Measurements from ENCODE around the gene ARHGAP10. TPM values are rescaled to one million over a fixed set of nuclear protein-coding genes. Genes with fewer than 3 reads are reported as not detected.

Gene ARHGAP10
- total RNA-seq, 6 experiments from 2014 or later = 5.5 to 13.3 (median 10.4) TPM

DNA sequence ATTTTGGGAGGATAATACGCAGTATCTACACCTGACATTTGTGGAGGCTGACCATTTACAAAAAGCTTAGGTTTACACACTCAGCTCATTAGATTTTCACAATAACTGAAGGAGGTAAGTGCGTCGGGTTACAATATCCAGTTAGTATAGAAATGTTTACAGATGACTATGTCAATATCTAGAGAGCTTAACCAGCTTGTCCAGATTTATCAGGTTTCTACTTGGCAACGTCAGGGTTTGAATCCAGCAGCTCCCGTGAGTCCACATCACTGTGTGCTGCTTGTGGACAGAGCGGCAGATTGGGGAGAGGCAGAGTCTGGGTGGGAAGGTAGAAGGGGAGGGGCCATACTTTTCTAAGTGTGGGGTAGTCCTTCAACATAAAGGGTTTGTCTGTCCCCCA lies 28.3 kb downstream of the ARHGAP10 start:
- peak in 1 of 4 donors; percentile 22 for ATAC-seq

DNA sequence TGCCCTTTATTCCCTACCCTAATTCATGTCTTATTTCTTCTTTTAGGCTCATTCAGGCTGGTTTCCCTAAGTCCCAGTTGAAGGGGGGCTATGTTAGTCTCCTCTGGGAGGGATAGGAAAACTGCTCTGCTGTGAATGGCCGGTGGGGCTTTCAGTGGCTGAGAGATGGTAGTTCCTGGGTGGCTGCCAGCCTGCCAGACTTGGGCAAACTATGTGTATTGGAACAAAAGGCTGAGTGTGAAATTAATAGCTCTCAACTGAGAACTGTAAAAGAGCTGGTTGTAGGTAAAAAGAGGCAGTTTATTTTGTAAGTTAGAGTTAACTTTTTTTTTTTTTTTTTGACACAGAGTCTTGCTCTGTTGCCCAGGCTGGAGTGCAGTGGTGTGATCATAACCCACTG lies 28.8 kb downstream of the ARHGAP10 start:
- no peak for DNase-seq
- TF ChIP-seq POLR2A (IDR thresholded peaks at IDR 0.05) = no peak
- TF ChIP-seq, protein P1, sequence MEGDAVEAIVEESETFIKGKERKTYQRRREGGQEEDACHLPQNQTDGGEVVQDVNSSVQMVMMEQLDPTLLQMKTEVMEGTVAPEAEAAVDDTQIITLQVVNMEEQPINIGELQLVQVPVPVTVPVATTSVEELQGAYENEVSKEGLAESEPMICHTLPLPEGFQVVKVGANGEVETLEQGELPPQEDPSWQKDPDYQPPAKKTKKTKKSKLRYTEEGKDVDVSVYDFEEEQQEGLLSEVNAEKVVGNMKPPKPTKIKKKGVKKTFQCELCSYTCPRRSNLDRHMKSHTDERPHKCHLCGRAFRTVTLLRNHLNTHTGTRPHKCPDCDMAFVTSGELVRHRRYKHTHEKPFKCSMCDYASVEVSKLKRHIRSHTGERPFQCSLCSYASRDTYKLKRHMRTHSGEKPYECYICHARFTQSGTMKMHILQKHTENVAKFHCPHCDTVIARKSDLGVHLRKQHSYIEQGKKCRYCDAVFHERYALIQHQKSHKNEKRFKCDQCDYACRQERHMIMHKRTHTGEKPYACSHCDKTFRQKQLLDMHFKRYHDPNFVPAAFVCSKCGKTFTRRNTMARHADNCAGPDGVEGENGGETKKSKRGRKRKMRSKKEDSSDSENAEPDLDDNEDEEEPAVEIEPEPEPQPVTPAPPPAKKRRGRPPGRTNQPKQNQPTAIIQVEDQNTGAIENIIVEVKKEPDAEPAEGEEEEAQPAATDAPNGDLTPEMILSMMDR (IDR thresholded peaks at IDR 0.05) = no peak
- Histone ChIP-seq H3K9me3 (no peaks in the 10 kb centered on the region), H3K4me3 (no peak overlapping the region), H3K27ac (no peak overlapping the region), H3K4me1 (no peaks in the 10 kb centered on the region), H3K36me3 (no peaks in the 10 kb centered on the region), H3K27me3 (no peaks in the 10 kb centered on the region)
- WGBS (ENCODE audit: insufficient coverage, low coverage, low lambda C conversion rate, missing lambda C conversion rate) = 67% methylated on average over 1 of the region's 1 CpG
- no peak for ATAC-seq
- intact Hi-C loops (cut with DNase I) = no loop called here

More for the DNA sequence above, 28.3 kb downstream of the ARHGAP10 start:
- H3K4me1 ChIP-seq = no peaks in the 10 kb centered on the region
- intact Hi-C loops (cut with DNase I) = no loop called here
- WGBS (ENCODE audit: insufficient coverage, low coverage, low lambda C conversion rate, missing lambda C conversion rate) = 55% methylated on average over 6 of the region's 6 CpGs
- DNase-seq = no peak
- no peak for TF ChIP-seq POLR2A (IDR thresholded peaks at IDR 0.05)
- TF ChIP-seq, protein P1 (IDR thresholded peaks at IDR 0.05) = no peak
- H3K27ac ChIP-seq = no peak overlapping the region
- H3K36me3 ChIP-seq = no peaks in the 10 kb centered on the region
- H3K27me3 ChIP-seq = no peaks in the 10 kb centered on the region
- no peaks in the 10 kb centered on the region for H3K9me3 ChIP-seq
- H3K4me3 ChIP-seq = no peak overlapping the region

DNA sequence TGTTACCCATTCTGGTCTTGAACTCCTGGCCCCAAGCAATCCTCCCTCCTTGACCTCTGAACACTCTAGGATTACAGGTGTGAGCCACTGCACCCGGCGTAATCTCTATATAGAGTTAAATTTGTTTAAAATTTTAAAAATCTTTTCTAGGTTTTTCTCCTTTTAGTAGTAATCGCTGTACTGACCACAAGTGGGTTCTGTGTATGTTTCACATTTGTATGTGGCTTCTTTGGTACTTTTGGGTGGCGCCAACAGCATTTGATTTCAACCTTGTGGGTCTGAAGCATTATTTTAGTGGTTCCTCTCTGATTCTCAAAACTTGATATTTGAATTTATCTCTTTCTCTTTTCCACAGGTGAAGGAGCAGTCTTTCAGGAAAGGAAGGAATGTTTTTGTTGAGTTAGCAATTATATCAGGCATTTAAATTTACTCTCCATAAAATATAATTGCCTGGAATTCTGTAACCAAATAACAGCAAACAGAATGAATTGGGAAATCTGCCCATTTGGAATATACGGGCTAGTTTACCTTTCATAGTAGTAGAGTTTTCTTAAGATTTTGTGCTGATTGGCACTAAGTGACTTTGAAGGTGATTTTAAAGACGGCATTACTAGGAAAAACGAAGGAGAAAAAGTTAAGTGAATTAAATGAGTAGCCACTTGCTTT lies 29.5 kb downstream of the ARHGAP10 start:
- DNase-seq (no peak), ATAC-seq (no peak)
- Histone ChIP-seq H3K36me3 (no peaks in the 10 kb centered on the region), H3K9me3 (no peaks in the 10 kb centered on the region), H3K4me1 (no peaks in the 10 kb centered on the region), H3K4me3 (no peak overlapping the region), H3K27ac (no peak overlapping the region), H3K27me3 (no peaks in the 10 kb centered on the region)
- TF ChIP-seq, protein P1 (IDR thresholded peaks at IDR 0.05) = no peak
- TF ChIP-seq POLR2A (IDR thresholded peaks at IDR 0.05) = no peak
- 77% methylated on average over 7 of the region's 7 CpGs for WGBS (ENCODE audit: insufficient coverage, low coverage, low lambda C conversion rate, missing lambda C conversion rate)
- intact Hi-C loops (cut with DNase I) = no loop called here

- DNase-seq (no peak), ATAC-seq (no peak)
- H3K4me3 ChIP-seq = no peak overlapping the region
- no peak overlapping the region for H3K27ac ChIP-seq
- WGBS (ENCODE audit: insufficient coverage, low coverage, low lambda C conversion rate, missing lambda C conversion rate) = 79% methylated on average over 6 of the region's 7 CpGs
- TF ChIP-seq, protein P1 (IDR thresholded peaks at IDR 0.05) = no peak
- TF ChIP-seq POLR2A (IDR thresholded peaks at IDR 0.05) = no peak
- intact Hi-C loops (cut with DNase I) = no loop called here
- H3K4me1 ChIP-seq = no peaks in the 10 kb centered on the region
- H3K27me3 ChIP-seq = no peaks in the 10 kb centered on the region
- H3K36me3 ChIP-seq = no peaks in the 10 kb centered on the region
- no peaks in the 10 kb centered on the region for H3K9me3 ChIP-seq
These were observed 32.4 kb downstream of the ARHGAP10 start for GRCh38 chr4:147764337-147764736.

All from right lobe of liver (tissue), 6 donors.